Stimulated activated CD8-positive, alpha-beta memory T cell treated with anti-CD3 and anti-CD28 coated beads, Interleukin-15, amount 100 ng/mL, for 24 hours (primary cell): ENCODE data around the gene PNPLA7.
"Not testable (repeated sequence)": the region's sequence is repeated elsewhere in the genome, so short reads cannot be mapped to it uniquely, and the experiment has no call there.

Source experiments
- DNase-seq: peaks from one replicate; pipeline ENCODE4 v3.0.0-alpha.2; 2020; ENCODE audit warnings: low read depth

The PNPLA7 gene

DNA sequence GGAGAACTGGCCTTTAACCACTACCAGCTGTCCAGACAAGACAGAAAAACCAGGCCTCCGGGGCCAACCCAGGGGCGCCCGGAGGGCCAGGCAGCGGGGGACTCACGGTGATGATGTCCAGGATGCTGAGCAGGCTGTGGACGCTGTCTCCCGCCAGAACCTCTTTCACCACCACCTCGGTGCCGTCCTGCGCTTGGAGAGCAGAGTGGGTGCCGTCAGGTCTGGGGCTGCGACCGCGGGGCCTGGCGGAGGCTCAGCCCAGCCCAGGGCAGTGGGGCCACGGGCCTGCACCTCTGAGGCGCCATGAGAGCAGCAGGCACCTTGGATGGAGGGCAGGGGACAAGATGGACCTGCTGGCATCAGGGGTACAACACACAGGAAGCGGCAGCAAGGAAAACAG lies 9.7 kb downstream of the PNPLA7 start:
- no peak for DNase-seq

DNA sequence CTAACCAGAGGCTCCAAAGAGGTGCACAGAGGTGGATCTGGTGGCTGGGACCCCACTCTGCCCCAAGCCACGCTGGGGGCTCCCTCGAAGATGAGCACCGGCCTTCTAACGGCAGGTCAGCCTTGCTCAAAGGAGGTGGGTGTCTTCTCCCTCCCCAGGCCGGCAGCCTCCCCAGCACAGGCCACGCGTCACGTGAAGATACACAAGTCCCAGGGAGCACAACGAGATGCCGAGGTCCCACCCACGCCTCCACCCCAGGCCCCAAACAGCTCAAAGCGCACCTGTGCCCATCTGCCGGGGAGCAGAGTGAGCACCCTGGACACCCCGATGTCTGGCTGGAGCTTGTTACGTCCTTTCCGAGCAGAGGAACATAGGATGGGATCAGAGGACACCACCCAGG lies 12.1 kb downstream of the PNPLA7 start:
- no peak for DNase-seq

DNA sequence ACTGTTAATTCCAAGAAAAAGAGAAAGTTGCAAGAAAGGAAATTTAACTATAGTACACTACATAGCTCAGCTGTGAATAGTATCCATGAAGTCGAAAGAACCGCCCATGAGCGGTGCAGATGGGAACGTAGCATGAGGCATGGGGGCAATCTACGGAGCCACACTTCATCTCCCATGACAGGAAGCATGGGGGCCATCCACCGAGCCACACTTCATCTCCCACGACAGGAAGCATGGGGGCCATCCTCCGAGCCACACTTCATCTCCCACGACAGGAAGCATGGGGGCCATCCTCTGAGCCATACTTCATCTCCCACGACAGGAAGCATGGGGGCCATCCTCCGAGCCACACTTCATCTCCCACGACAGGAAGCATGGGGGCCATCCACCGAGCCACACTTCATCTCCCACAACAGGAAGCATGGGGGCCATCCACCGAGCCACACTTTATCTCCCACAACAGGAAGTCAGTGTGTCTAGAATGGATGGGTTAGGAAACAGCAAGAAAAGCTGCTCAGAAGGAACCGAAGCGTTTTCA lies 13.5 kb downstream of the PNPLA7 start:
- not testable (repeated sequence) for DNase-seq

DNA sequence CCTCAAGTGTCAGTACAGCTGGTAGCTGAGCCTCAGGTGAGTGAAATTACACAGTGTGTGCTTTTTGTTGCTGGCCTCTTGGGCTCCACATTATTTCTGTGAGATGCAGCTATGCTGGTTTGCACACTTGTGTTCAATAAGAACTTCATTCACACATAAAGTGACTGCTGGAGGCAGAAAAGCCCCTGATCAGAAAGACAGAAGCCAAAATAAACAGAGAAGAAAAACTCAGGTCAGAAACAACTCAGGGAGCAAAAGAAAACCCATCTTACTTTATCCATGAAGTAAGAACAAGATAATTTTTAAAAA lies 15.1 kb downstream of the PNPLA7 start:
- DNase-seq = no peak

DNA sequence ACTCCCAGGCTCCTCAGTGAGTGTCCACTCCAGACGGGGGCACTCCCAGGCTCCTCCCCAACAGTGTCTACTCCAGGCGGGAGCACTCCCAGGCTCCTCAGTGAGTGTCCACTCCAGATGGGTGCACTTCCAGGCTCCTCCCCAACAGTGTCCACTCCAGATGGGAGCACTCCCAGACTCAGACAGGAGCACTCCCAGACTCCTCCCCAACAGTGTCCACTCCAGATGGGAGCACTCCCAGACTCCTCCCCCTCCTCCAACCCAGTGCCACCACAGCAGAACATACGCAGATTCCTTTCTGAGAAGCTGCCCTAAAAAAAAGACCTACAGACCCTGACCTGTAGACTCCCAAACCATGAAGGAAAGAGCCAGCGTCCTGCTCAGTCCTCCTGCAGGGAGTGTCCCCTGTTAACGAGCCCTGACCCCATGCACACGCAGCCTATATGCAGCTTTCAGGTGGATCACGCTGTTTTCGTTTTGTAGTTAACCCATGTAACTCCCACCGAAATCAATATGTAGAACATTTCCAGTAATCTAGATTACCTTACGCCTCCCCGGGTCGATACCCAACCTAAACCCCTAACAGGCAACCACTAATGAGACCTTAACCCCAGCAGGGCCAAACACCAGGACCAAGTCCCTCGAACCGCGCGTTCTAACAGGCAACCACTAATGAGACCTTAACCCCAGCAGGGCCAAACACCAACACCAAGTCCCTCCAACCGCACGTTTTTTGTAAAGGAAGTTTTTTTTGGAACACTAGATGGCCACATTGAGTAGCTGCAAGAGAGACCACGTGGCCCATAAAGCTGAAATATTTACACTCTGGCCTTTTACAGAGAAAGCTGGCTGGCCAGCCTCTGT lies 15.7 kb downstream of the PNPLA7 start:
- no peak for DNase-seq

DNA sequence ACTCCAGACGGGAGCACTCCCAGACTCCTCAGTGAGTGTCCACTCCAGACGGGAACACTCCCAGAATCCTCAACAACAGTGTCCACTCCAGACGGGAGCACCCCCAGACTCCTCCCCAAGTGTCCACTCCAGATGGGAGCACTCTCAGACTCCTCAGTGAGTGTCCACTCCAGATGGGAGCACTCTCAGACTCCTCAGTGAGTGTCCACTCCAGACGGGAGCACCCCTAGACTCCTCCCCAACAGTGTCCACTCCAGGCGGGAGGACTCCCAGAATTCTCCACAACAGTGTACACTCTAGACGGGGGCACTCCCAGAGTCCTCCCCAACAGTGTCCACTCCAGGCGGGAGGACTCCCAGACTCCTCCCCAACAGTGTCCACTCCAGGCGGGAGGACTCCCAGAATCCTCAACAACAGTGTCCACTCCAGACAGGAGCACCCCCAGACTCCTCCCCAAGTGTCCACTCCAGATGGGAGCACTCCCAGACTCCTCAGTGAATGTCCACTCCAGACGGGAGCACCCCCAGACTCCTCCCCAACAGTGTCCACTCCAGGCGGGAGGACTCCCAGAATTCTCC lies 17.2 kb downstream of the PNPLA7 start:
- not testable (repeated sequence) for DNase-seq

DNA sequence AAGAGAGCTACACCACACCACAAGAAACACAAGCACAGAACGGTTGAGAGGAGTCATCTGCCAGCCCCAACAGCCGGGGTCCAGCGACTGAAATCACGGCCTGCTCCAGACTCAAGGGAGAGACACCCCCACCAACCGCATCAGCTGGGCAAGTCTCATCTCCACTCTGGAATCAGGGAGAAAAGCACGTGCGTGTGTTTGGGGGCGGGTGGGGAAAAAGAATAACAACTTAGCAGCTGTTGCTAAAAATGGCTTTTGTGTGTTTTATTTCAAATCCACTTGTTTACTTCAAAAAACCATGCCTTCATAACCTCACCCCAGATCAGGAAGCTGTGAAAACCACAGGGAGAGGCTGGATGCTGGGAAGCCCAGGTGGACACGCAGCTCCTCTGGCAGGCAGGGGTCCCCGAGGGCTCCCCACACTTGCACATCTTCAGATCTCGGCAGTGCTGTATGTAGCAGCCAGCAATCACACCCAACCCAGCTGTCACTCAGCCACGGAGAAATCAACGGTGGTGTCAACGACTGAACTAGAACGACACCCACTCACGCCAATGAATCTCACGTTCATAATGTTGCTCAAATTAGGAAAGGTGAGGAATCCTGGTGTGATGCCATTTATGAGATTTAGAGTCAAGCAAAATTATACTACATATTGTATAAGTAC lies 19.0 kb downstream of the PNPLA7 start:
- DNase-seq = no peak

DNA sequence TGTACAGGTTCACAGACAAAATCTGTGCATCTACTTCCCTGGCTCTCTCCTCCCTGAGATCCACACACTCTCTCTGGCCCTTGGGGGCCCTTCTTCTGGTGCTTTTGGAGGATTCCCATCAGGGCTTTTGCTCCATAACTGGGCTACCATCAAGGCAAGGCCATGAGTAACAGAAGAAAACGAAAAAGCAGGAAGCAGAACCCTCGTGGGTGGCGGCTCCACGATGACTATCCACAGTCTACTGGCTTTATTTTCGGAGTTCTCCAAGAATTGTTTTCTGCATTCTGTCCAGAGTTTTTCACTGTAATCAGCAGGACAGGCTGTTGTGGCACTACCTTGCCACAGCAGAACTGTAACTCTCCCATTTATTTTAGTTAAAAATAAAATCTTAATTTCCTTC lies 19.9 kb downstream of the PNPLA7 start:
- DNase-seq = no peak

DNA sequence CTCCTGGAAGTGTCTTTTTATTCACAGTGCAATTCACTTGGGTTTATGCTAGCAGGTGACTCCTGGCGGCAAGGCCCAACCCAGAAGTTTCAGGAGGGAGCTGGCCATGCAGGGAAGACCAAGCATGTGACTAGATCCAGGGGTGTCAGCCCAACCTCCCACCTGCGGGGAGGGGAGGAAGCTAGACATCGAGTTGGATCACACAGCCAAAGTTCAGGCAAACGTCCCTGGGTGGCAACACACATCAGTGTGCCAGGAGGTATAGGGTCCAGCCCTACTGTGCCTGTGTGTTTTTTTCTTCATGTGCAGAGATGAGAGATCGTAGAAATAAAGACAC lies 25.3 kb downstream of the PNPLA7 start:
- DNase-seq = no peak

DNA sequence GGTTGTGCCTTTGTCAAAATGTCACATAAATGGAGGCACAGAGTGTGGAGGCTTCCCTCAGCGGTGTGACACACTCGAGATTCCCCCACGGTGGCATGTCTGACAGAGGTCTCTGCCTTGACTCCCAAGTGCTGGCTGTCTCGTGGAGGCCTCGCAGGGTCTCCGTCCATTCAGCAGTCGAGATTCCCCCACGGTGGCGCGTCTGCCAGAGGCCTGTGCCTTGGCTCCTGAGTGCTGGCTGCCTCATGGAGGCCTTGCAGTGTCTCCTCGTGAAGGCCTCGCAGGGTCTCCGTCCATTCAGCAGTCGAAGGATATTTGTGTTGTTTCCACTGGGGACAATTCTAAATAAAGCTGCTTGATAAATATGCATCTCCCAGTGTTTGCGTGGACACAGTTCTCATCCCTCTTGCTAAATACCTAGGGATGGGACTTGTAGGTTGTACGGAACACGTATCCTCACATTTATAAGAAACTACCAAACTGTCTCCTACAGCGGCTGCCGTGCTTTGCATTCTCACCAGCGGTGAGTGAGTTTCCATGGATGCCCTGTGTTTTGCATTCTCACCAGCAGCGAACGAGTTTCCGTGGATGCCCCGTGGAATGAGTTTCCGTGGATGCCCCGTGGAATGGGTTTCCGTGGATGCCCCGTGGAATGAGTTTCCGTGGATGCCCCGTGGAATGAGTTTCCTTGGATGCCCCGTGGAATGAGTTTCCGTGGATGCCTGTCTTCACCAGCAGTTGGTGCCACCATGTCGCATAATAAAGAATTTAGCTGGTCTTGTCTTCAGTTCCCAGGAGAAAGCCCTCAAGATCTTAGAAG lies 25.8 kb downstream of the PNPLA7 start:
- DNase-seq = no peak

DNA sequence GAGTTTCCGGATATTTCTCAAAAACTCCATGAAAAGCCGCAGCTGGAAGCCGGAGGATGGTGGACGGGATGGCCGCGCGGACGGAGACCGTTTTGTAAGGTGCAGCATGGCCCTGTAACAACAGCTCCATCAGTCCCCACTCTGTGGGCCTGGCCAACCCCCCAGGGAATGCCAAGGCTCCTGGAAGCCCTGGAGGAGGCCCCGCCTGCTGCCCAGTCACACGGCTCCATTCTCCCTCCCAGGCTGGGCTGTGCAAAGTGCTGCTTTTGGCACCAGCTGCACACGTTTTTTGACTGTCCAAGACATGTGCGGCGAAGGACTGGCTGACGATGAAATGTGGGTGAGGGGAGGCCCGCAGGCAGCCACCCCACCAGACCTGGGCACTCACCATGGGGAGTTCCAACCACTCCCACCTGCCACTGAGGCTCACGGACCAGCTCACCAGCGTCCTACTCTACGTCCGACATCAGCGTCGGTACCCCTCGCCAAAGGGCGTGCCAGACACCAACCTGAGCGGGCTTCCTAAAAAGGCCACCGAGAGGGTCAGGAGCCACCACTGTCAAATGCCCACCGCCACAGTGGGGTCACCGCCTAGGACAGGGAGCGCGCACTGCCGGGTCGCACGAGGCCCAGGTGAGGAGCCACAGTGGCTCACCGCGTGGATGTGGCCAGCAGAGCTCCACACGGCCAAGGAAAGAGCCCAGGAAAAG lies 27.3 kb downstream of the PNPLA7 start:
- no peak for DNase-seq

DNA sequence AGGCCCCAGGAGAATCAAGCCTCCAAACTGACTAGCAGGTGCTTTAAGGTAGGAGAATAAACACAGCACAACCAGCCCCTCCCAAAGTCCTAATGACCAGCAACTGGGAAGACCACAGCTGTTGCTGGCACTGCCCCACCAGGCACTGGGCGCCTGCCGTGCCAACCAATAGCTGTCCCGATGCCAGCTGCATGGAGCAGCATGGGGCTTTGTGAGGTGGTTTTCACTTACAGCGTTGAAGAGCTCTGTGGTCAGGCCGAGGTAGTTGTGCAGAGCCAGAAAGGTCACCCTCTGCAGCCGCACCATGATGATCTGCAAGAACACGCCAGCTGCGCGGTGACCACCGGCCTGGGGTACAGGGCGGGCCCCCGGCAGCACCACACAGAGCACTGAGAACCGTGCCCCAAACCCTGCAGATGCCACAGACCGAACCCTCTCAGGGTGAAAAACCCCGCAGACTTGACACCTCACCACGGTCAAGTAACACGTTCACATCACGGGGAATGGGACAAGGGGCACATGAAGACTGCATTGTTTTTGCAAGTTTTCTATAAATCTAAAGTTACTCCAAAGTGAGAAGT lies 28.7 kb downstream of the PNPLA7 start:
- no peak for DNase-seq

DNA sequence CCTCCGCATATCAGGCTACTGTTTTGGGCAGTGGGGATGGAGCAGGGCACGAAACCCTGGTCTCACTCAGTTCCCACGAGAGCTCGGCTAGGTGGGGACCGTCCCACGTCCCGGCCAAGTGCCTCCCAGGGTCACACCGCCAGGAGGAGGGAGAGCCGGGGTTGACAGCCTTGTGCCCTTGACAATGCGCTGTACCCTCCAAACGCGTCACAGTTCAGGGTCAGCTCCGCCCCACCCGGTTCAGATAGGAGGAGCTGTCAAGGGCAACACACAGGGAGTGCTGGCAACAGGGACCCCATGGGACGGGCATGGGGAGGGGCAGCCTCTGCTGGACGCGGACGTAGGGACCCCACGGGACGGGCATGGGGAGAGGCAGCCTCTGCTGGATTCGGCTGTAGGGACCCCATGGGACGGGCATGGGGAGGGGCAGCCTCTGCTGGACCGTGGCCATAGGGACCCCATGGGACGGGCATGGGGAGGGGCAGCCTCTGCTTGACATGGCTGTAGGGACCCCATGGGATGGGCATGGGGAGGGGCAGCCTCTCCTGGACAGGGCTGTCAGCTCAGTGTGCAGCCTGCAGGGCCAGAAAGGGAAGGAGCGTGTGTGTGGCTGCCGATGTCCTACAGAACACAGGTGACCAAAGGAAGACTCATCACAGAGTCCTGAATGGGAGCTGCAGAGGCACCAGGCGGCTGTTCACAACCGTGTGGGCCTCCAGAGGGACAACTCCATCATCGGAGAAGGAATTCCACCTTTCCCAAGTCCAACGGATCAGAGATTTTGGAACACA lies 29.4 kb downstream of the PNPLA7 start:
- no peak for DNase-seq

DNA sequence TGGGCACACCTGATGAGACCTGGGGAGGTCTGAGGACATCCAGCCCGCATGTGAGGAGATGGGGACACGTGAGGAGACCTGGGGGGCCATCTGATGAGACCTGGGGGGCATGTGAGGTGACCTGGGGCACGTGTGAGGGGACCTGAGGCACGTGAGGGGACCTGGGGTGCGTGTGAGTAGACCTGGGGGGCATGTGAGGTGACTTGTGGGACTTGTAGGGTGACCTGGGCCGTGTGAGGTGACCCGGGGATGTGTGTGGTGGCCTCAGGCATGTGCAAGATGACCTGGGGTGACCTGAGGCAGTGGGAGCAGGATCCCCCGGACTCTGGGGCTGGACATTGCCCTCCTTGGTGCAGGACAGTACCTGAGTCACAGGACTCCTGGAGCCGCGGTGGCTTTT lies 30.6 kb downstream of the PNPLA7 start:
- no peak for DNase-seq

DNA sequence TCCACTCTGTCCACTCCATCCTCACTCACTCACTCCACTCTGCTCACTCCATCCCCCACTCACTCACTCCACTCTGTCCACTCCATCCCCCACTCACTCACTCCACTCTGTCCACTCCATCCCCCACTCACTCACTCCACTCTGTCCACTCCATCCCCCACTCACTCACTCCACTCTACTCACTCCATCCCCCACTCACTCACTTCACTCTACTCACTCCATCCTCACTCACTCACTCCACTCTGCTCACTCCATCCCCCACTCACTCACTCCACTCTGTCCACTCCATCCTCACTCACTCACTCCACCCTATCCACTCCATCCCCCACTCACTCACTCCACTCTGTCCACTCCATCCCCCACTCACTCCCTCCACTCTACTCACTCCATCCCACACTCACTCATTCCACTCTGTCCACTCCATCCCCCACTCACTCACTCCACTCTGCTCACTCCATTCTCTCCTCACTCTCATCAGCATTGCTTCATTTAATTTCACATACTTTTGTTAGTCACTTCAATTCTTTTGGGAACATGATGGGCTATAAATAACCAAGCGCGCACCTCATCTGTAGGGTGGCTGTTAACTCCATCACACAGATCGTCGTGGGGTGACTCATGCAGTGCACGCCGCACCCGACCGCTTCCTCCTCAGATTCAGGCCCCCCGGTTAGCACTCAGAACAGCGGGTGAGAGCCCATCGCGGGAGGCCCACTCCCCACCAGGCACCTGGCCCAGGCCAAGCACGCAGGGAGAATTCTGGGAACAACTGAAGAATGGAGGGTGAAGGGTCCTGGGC lies 31.3 kb downstream of the PNPLA7 start:
- DNase-seq = not testable (repeated sequence)

DNA sequence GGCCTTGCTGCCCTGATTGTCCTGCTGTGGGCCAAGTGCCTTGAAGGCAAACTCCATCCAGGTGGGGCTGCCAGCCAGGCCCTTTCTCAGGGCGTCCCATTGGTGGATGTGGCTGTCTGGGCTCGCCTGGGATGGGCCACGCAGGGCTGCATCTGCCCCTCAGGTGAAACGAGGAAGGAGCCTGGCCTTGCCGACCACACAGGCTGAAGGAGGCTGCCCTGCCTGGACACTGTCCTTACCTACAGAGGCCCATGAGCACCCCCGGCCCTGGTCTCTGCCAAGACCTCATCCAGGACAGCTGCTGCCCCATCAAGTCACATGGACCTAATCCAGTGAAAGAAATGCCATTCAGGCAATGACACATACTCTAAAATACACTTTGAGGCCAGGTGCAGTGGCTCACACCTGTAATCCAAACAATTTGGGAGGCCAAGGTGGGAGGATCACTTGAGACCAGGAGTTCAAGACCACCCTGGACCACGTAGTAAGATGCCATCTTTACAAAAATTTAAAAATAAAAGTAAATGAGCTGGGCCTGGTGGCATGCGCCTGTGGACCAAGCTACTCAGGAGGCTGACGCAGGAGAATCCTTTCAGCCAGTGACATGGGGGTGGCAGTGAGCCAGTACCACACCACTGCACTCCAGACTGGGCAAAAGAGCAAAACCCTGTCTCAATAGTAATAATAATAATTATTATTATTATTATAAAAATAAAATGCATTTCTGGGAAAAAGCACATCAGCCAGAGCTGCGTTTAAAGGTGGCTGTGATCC lies 33.9 kb downstream of the PNPLA7 start:
- DNase-seq = no peak

DNA sequence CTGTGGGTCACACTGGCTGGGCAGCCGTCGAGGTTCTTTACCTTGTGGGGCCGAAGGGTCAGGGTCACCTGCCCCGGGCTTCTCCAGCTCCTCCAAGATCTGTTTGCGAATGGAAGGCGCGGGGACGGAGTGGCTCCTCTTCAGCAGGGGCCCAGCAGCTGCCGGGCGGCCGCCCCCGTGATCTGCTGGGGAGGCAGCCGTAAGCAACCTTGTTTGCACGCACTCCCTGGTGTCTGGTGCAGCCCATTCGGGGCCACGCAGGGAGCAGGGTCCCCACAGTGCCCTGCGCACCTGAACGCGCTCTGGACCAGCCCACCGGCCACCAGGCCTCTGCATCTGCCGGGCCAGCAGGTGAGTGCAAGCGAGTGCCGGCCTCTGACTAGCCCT lies 34.9 kb downstream of the PNPLA7 start:
- DNase-seq = no peak

DNA sequence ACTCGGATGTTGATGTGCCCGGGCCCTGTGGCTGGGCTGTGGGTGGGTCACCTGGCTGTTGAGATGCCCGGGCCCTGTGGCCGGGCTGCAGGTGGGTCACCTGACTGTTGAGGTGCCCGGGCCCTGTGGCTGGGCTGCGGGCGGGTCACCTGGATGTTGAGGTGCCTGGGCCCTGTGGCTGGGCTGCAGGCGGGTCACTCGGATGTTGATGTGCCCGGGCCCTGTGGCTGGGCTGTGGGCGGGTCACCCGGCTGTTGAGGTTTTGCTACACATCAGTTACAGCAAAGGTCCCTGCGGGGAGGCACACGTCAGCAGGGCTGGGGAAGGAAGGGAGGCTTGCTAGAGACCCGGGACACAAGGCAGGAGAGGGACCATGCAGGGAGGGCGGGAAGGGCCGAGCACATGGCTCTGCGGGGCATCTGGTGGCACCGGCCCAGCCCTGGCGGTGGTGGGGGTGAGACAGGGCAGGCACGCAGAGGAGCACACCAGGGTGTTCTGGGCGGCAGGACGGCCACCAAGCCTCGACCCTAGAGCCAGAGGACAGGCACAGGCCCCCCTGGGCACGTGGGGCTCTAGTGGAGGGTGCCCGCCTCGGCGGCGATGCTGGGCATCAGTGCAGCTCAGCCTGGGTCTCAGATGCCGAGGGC lies 35.4 kb downstream of the PNPLA7 start:
- DNase-seq = no peak
